ENCODE data around the gene LTBP1.
A peak's percentile ranks its signal among the peaks of the same experiment; 100 is the strongest.

LTBP1 gene

DNA sequence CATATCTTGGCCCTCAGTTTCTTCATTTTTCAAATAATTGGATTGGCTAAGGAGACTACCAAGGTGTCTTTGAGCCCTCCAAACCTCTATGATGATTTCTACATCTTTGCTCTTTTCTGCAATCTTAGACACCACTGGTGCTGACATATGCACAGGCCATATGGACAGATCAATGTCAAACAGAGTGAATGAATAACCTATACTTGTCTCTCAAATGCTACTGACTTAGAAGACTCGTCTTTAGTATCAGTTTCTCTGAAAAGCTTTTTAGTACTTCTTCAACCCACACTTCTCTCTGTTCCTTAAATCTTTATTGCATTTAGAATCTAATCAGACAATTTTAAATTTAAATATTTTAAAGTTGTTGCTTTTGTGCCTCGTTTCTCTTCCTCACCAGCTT lies 258.2 kb downstream of the LTBP1 start:
- no peak for DNase-seq (ENCODE audit: low read depth)

DNA sequence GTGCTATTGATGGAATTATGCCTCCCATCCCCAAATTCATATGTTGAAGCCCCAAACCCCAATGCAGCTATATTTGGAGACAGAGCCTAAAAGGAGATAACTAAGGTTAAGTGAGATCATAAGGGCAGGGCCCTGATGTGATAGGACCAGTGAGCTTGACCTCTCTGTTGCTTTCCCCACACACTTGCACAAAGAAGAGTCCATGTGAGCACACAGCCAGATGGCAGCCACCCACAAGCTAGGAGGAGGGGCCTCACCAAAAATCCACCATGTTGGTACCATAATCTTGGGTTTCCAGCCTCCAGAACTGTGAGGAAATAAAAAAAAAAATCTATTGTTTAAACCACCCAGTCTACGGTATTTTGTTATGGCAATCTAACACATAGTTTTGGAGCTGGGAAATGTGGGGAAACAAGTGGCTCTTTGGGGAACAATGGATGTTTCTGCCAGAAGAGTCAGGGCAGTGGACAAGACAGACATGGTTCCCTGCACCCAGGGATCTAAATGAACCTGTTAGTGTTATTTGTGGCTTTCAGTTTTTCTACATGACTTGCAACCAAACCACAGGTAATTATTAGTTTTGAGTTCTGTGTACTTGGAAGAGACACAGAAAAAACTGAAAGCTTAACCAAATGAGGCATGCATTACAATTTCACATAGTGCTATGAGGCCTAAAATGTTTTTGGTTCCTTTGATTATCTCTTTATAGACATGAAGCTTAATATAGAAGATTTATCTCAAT lies 259.1 kb downstream of the LTBP1 start:
- DNase-seq (ENCODE audit: low read depth): no peak

- DNase-seq (ENCODE audit: low read depth): no peak
These were observed 260.5 kb downstream of the LTBP1 start for GRCh38 chr2:33207151-33207740.

- no peak for DNase-seq (ENCODE audit: low read depth)
These were observed 261.6 kb downstream of the LTBP1 start for GRCh38 chr2:33208400-33208799.

DNA sequence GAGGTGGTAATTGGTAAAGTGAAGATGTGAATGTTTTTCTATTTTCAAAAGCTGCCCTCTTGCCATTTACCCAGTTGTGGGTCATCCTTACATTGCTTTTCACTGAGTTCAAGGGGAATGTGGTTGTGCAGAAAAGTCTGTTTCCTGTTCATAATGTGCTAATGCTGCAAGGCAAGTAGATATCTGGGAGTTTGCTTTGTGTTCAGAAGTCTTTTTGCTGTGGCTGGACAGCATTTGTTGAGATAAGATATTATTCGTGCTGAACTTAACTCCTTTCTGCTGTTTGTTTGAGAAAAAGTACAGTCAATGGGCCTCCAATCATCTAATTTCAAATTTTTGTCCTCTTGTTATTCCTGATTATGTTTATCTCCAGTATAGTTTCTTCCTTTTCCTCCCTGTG lies 263.2 kb downstream of the LTBP1 start:
- DNase-seq (ENCODE audit: low read depth): peak; percentile 47

- peak; percentile 96 for DNase-seq (ENCODE audit: low read depth)
These were observed 263.9 kb downstream of the LTBP1 start for GRCh38 chr2:33210626-33211025.

DNA sequence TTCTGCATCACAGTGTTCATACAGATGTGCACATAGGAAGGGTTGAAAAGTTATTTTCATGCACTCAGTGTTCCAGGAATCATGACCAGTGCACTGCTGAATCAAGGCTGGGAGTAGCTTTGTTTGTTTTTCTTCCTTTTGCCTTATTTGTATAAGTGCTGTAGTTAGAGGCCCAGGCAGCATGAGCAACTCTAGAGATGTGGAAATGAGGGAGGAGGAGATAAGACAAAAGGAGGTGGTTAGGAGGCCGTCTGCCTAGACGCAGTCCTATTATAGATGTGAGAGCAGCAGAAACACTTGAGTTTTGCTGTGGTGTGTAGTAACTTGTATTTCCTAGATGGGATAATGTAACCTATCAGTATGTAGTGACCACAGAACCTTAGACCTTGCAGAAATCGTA lies 265.4 kb downstream of the LTBP1 start:
- peak; percentile 80 for DNase-seq (ENCODE audit: low read depth)

DNA sequence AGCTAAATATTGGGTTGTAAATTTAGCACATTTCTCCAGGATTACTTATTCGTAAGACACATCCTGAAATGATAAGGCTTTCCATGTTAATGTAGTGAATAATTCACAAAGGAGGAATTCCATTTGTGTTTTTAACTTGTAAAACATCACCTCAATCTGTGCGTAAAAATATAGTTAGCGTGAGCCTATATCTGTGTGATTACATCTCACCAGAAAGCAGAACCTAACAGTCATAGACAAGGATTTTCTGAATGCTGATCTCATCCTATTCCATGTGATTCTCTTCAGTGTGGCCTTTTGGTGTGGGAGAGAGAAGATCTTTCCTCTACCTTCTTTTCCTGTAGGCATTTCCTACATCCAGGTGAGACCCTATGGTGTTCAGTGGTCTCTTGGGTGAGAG lies 266.5 kb downstream of the LTBP1 start:
- DNase-seq (ENCODE audit: low read depth): no peak

DNA sequence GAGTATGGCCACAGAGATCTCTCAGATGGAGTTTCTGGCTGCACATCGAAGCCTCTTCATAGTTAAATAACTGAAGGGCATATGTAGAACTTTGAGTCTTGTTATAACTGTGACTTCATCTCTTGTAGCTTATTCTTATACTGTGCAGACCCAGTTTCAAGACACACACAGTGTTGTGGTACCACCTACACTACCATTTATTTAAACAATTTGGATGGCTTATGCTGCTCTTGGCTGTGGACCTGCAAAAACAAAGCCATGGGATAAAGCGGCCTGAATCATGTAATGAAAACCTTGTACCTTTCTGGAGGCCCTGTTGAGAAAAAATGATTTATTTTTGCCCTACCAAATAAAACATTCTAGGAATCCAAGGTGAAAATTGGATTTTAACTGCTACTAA lies 266.9 kb downstream of the LTBP1 start:
- no peak for DNase-seq (ENCODE audit: low read depth)

GRCh38 chr2:33214436-33214835 lies 267.7 kb downstream of the LTBP1 start:
- DNase-seq (ENCODE audit: low read depth): no peak

- no peak for DNase-seq (ENCODE audit: low read depth)
These were observed 268.1 kb downstream of the LTBP1 start for GRCh38 chr2:33214857-33215256.

GRCh38 chr2:33215299-33215698 lies 268.5 kb downstream of the LTBP1 start:
- DNase-seq (ENCODE audit: low read depth): peak; percentile 77

DNA sequence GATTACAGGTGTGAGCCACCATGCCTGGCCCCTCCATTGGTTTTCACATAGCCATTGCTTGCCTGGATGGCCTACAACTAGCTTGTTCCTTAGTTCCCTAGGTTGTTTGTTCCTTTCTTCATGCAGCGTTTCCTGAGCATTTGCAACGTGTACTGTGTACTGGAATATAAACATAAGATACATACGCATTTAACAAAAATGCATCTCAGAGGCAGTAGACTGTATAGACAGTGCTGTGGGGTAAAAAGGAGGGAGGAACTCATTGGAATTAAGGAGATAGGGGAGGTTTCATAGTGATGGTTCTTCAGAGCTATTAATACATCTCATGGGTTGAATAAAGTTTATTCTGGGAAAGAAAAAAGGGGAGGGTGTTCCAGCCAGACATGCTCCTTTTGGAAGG lies 269.2 kb downstream of the LTBP1 start:
- no peak for DNase-seq (ENCODE audit: low read depth)

GRCh38 chr2:33216508-33217182 lies 269.9 kb downstream of the LTBP1 start:
- peak; percentile 27 for DNase-seq (ENCODE audit: low read depth)

DNA sequence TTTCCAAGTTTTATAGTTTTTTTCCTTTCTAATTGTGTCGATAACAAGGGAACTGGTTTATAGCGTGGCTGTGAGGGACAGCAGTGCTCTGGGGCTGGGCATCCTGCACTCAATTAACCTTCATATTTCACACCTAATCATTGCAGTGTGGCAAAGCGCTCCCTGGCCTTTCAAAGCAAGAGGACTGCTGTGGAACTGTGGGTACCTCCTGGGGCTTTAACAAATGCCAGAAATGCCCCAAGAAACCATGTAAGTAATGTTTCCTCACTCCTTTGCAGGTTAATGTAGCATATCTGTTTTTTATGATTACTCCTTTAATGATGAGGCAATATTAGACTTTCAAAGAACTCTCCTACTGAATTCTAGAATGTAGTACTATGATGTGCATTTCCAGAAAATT lies 270.7 kb downstream of the LTBP1 start:
- no peak for DNase-seq (ENCODE audit: low read depth)

DNA sequence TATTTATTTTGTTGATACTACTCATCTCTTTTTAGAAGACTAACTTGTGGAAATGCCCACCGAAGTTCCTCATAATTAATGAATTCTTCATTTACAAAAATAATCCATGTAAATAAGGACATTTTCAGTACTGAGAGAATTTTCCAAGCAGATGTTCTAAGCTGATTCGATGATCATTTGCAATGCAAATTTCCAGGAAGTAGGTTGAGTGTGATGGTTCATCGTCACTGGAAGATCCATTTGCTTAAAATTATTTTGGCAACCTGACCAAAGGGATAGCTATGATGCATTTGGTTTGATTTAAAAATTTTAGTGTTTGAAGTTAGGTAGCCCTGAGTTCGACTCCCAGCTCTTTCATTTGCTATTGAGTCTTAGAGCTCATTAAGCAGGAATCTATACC lies 272.4 kb downstream of the LTBP1 start:
- DNase-seq (ENCODE audit: low read depth): no peak

GRCh38 chr2:33219850-33220275 lies 273.1 kb downstream of the LTBP1 start:
- peak; percentile 57 for DNase-seq (ENCODE audit: low read depth)

DNA sequence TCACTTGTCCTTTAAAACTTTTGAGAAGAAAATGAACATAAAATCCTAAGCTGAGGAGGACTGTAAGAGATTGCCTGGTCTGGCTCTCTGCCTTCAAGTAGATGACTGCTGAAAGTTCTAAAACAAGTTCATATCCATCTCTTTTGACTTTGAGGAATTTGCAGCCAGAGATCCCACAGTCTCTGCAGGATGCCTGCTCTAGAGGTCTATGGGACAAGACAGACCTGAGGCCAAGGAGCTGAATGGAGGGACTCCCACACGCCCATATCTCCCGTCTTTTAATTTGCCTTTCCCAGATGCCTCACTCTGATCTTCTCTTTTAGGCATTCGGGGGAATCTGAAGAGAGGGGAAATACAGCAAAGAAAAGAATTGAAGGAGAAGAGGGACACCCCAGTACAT lies 273.8 kb downstream of the LTBP1 start:
- no peak for DNase-seq (ENCODE audit: low read depth)

DNA sequence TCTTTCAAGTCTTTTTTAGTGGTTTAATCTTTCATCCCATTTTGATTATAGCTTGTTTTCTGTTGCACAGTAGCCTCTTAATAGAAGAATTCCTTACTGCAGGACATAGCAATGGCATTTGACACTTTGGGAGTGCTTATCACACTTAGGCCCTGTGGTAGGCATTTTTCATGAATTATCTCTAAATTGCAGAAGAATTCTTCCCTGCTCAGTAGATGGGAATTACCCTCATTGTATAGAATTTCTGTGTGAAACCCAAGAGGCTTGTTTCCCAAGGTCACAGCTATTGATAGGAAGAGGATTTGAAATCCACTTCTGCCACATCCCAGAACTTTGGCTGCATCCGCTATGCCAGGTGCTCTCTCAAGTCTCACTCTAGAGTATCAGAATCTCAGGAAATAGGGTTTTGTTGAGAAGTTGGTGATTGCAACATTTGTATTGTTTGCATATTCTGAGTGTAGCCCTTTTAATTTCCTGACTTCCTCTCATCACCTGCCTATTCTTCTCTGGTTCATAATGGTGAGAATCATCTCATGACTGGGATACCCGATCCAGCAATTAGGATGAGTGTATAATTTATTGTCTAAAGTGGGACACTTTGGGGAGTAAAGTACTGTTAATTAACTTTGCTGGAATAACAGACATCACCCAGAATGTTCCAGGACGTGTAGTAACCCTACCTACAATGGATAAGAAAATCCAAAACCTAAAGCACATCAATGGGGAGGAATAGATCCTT lies 274.5 kb downstream of the LTBP1 start:
- no peak for DNase-seq (ENCODE audit: low read depth)

- DNase-seq (ENCODE audit: low read depth): no peak
These were observed 275.6 kb downstream of the LTBP1 start for GRCh38 chr2:33222309-33222708.

- peak; percentile 39 for DNase-seq (ENCODE audit: low read depth)
These were observed 277.1 kb downstream of the LTBP1 start for GRCh38 chr2:33223856-33224255.

DNA sequence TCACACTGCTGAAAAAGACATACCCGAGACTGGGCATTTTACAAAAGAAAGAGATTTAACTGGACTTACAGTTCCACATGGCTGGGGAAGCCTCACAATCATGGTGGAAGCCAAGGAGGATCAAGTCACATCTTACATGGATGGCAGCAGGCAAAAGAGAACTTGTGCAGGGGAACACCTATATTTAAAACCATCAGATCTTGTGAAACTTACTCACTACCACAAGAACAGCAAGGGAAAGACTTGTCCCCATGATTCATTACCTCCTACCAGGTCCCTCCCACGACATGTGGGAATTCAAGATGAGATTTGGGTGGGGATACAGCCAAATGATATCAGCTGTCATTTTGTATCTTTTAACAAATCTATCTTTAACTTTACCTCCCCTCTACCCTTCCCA lies 278.6 kb downstream of the LTBP1 start:
- DNase-seq (ENCODE audit: low read depth): no peak

GRCh38 chr2:33226546-33226945 lies 279.8 kb downstream of the LTBP1 start:
- no peak for DNase-seq (ENCODE audit: low read depth)
